GM08714 (cell line): ENCODE data around the gene FBXO10.
"Not testable (repeated sequence)": the region's sequence is repeated elsewhere in the genome, so short reads cannot be mapped to it uniquely, and the experiment has no call there.

Experiments
- H3K4me3 ChIP-seq: fragments of 200-500 bp; sonication (Bioruptor generic); 2 replicates; pipeline ENCODE4 v1.5.1; 2014; ENCODE audit warnings: mild to moderate bottlenecking, low read length, inconsistent platforms
- ZNF274 ChIP-seq: IDR thresholded peaks from 2 replicates; pipeline ENCODE4 v1.6.1; 2012; ENCODE audit warnings: mild to moderate bottlenecking, low read depth, low read length

The FBXO10 gene

DNA sequence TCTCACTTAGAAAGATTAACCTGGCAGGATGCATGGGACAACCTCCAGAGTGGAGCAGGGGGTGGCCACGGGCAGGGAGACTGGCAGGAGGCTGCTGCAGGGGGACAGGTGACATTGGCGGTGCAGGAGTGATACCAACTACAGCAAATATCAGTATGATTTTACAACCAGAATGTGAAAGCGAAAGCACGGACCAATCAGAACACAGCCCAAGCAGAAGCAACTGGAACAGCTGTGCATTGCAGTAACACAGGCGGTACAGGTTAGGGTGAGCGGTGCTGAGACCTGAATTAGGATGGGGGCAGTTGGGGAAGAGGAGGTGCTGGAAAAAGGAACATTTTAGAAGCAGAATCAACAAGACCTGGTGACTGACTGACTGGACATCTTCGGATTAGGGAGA, 61.2 kb downstream of the FBXO10 start:
- TF ChIP-seq ZNF274, result no peak
- H3K4me3 ChIP-seq, result no peak overlapping the region

DNA sequence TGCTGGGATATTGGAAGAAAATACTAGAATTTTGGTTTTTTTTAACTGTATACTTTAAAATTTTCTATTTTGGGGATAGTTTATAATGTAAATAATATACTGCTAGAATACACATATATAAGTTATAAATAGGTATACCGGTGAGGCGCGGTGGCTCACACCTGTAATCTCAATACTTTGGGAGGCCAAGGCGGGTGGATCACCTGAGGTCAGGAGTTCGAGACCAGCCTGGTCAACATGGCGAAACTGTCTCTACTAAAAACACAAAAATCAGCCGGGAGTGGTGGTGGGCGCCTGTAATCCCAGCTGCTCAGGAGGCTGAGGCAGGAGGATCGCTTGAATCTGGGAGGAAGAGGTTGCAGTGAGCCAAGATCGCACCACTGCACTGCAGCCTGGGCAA, 61.8 kb downstream of the FBXO10 start:
- not testable (repeated sequence) for H3K4me3 ChIP-seq

DNA sequence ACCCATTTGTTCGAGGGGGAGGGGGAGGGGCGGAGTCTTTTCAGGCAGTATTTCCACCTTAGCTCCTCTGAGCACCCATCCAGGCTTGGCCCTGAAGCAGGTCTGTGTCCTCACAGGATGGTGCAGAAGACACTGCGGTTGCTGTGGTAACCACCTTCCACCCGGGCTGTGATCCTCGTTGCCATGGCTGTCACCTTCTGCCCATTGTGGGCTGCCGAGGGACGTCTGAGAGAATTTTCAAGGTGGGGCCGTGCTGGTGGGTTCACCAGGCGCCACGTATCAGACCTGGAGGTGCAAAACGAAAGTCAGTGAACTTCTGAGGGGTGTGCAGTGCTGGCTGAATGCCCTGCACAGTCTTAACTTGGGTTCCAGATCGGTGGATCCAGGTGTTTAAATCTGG, 63.7 kb downstream of the FBXO10 start:
- no peak for TF ChIP-seq ZNF274
- no peak overlapping the region for H3K4me3 ChIP-seq

DNA sequence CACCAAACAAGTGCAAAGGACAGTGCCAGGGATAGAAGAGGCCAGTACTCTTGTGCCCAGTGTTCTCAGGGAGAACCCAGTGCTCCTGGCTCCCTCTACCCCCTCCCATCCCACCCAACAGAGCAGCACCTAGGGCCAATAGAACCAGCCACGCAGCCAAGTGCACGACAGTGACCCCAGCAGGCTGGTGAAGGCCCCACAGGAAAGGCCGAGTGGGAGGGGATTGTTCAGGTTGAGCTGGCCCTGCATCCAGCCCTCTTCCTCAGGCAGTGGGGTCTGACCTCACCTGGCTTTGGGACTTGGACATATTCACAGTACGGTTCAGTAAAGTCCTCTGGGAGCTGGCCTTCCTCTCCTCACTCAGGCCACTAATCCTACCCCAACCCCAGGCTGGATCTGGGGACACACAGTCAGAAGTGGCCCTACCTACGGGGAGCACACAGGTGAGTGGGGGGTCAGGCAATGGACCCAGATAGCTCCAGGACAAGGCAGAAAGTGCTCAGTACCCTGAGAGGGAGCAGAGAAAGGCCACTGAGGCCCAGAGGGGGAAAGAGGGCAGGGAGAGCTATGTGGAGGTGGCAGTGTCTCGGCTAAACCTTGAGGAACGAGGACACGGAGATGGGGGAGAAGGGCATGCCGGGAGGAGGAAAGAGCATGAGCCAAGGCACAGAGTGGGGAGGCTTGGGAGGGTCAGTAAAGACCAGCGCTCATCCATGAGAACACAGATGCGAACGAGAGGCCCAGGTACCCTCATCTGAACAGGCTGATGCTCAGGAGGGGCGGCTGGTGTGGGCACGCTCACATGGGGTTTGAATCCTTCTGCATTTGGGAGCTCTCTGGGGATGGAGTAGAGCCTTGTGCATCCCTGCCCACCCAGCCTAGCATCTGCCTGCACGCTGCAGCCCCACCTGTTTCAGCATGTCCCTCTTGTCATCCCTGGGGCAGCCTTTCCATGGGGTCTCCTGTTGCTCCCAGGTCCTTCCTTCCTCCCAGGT, 64.9 kb downstream of the FBXO10 start:
- H3K4me3 ChIP-seq, result no peak overlapping the region
- TF ChIP-seq ZNF274, result no peak

DNA sequence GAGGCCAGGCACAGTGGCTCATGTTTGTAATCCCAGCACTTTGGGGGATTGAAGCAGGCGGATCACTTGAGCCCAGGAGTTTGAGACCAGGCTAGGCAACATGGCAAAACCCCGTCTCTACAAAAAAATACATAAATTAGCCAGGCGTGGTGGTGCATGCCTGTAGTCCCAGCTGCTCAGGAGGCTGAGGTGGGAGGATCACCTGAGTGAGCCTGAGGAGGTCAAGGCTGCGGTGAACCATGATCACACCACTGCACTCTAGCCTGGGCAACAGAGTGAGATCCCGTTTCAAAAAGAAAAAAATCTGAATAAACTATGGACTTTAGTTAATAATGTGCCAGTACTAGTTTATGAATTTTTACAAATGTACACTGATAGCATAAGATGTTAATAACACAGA, 66.1 kb downstream of the FBXO10 start:
- H3K4me3 ChIP-seq, result not testable (repeated sequence)

DNA sequence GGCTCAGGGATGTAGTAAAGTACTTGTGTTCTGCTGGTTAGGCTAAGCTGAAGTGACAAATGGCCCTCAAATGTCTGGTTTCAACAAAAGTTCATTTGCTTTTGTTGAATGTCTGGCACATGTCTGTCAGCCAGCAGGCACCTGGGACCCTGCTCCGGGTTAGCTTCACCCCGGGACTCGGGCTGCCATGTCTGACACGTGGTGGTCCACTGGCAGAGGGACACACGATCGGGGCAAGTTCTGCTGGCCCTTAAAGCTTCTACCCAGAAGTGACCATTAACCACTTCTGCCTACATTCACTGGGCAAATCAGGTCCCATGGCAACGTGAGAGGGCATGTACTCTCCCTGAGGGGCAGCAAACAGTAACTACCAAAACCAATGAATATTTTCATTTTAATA, 66.6 kb downstream of the FBXO10 start:
- no peak overlapping the region for H3K4me3 ChIP-seq
- no peak for TF ChIP-seq ZNF274

DNA sequence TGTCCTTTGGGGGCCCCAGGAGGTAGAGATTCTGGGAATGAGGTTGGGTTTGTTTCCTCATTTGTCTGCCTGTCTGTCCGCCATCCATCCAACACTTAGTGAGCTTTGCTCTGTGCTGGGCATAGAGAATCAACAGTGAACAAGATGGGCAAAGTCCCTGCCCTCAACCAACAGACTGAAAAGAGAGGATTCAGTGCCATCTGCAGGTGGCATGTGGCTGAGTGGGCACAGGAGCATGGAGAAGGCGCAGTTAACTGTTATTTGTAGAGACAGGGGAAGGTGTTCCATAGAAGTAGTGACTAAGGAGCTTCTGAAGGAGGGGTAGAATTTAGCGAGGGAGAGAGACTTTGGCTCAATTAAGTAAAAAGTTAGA, 67.4 kb downstream of the FBXO10 start:
- TF ChIP-seq ZNF274, result no peak
- no peak overlapping the region for H3K4me3 ChIP-seq

DNA sequence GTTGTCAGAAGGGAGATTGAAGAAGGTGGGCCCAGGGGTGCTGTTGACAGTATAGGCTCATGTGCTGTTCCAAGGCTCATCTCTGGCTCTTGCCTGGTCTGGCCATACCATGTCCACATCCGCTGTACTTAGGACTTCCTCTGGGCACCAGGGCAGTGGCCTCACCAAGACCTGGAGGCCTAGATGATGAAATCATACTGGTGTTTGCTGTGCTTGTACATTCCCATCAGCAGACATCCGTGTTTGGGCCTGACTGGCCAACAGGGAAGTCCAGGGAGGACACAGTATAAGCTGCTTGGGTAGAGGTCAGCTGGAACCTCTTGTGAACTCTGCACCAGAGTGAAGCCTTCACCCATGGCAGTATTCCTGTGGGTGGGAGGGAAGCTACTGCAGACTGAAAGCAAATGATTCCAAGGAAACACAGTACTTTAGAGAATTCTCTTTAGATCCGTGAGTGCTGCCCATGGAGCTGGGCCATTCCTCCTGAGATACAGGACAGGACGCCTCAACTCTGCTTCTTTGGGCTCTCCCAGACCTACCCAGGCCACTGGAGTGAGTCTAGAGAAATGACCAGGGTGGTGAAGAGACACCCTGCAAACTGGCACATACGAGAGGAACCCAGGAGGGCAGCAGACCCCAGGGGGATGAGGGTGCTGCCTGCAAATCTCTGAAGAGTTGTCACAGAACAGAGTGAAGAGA, 67.9 kb downstream of the FBXO10 start:
- TF ChIP-seq ZNF274, result no peak
- no peak overlapping the region for H3K4me3 ChIP-seq

DNA sequence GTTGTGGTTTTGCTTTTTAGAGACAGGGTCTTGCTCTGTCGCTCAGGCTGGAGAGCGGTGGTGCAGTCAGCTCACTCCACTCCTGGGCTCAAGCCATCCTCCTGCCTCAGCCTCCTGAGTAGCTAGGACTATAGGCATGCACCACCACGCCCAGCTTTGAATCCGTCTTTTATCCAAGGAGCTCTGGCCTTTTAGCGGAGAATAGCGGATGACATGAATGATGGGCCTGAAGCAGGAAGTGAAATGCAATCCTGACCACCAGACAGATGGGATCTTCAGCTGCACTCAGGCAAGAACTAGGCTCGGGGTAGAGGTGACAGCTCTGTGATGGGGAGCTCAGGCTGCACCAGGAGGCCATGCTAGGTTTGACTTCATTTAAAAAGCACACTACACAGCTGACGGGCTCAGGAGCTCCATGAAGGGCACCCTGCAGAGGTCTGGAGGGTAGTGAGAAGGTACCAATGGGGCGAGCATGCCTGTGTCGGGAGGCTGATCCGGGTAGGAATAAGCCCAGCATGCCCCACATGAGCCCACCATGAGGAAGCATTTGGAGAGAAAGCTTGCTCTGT, 68.5 kb downstream of the FBXO10 start:
- no peak for TF ChIP-seq ZNF274
- H3K4me3 ChIP-seq, result no peak overlapping the region

DNA sequence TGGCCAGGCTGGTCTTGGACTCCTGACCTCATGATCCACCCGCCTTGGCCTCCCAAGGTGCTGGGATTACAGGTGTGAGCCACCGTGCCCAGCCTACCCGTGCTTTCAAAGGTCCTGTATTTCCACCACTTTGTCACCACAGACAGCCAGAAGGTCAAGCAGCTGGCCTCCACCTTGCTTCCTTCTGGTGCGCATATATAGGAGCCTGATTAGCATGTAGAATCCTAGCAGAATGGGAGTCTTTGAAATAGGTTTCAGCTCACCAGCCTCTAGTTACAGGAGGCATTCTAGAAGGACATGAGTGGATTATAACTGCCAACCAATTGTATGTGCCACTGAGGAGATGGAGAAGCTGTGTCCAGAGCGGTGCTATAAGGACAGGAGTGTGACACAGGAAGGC, 71.6 kb downstream of the FBXO10 start:
- no peak for TF ChIP-seq ZNF274
- no peak overlapping the region for H3K4me3 ChIP-seq

DNA sequence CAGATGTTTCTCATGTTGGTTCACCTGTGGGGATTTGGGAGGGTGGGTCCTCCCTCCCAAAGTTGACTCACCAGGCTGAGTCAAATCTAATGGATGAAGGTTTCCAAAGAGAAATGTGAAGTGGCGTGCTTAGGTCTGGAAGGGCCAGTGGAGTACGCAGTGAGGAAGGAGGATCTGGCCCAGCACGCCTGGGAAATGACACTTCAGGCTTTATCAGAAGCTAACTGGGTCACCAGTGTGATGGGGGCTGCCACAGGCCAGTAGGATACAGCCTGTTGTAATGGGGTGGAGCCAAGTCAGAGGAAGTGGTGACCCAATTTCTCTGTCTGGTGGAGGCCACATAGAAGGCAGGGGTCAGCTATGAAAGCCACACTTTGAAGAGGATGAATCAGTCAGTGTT, 72.4 kb downstream of the FBXO10 start:
- no peak overlapping the region for H3K4me3 ChIP-seq
- TF ChIP-seq ZNF274, result no peak

DNA sequence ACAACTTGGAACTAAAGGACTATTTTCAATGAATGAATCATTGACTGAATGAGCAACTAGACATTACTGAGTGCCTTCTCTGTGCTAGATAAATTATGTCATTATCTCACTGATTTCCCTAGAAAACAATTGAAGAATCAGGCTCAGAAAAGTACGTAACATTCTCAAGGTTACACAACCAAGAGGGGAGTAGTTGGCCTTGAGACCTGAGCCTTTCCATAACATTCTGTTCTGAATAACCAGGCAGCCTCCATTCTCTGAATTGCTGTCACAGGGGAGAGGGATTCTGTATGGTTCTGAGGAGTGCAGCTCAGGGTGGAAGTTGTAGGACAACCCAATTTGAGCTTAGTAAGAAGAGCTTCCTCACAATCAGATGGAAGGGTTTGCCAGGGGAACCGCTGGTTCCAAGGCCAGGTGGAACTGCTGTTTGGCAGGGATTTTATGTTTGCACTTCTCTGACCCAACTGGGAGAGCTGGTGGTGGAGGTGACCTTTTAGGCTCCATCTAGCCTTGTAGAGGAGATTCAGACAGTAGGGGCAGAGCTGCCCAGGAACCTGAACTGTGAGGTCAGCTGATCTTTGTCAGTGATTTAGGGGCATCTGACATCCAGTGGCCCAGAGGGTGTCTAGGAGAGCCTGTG, 74.1 kb downstream of the FBXO10 start:
- no peak for TF ChIP-seq ZNF274
- no peak overlapping the region for H3K4me3 ChIP-seq

DNA sequence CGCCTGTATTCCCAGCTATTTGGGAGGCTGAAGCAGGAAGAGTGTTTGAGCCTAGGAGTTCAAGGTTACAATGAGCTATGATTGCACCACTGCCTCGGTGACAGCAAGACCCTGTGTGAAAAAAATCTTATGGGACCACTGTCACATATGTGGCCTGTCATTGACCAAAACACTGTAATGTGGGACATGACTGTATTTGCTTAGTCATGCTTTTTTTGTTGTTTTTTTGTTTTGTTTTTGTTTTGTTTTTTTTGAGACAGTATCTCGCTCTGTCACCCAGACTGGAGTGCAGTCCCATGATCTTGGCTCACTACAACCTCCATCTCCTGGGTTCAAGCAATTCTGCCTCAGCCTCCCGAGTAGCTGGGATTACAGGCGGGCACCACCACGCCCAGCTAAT, 76.9 kb downstream of the FBXO10 start:
- no peak overlapping the region for H3K4me3 ChIP-seq
- TF ChIP-seq ZNF274, result no peak

DNA sequence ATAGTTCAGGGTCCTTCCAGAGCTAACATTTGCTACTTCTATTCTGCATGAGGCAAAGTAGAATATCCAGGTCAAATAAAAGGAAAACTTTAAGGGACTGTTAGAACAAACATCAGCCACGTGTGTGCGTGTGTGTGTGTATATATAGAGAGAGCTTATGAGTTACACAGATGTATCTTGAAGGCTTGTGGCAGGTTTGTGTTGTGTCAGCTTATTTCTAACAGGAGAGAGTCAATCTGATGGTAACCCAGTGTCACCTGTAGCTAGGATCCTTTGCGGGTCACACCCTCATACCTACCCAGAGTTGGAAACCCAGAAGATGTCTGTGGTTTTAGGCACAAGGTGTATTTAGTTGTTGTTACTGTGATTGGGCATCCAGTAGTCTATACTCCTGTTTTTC, 77.7 kb downstream of the FBXO10 start:
- H3K4me3 ChIP-seq, result no peak overlapping the region
- no peak for TF ChIP-seq ZNF274

DNA sequence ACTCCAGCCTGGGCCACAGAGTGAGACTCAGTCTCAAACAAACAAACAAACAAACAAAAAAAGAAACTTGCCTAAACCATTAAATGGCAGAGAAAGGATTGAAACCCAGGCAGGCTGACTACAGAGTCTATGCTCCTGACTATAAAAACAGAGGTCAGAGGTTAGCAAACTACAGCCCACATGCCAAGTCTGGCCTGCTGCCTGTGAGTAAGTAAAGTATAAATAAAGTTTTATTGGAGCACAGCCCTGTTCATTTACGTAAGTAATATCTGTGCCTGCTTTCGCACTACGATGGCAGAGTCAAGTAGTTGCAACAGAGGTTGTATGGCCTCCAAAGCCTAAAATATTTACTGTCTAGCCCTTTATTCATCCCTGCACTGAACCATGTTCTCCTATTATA, 78.9 kb downstream of the FBXO10 start:
- H3K4me3 ChIP-seq, result no peak overlapping the region
- TF ChIP-seq ZNF274, result no peak
